NCI-H2081 treated with DMSO at 0.1 percent for 48 hours (cell line): ENCODE measurements around the gene POF1B.

ENCODE experiments used
- DNase-seq: peaks from one replicate; lab custom pipeline; 2025; lab: John Stamatoyannopoulos, UW

POF1B gene

GRCh38 chrX:85243155-85243554 lies 136.3 kb downstream of the POF1B start:
- no peak for DNase-seq
